ENCODE measurements around the gene PI16. TPM values are rescaled to one million over a fixed set of nuclear protein-coding genes. Genes with fewer than 3 reads are reported as not detected.

PI16 gene
- total RNA-seq, 1 donor from 2014 or later, result not detected

- Mint-ChIP-seq H3K36me3 (ENCODE audit: unreplicated experiment) (peaks cover 13% of the 10 kb centered on the region), H3K27ac (ENCODE audit: unreplicated experiment) (peak overlapping the region; percentile 82), H3K4me1 (ENCODE audit: unreplicated experiment) (peaks cover 82% of the 10 kb centered on the region), H3K27me3 (ENCODE audit: unreplicated experiment) (no peaks in the 10 kb centered on the region), H3K9me3 (ENCODE audit: unreplicated experiment) (no peaks in the 10 kb centered on the region), H3K4me3 (ENCODE audit: unreplicated experiment) (no peak overlapping the region)
- no peak for DNase-seq (ENCODE audit: extremely low spot score, unreplicated experiment)
- TF ChIP-seq CTCF (IDR thresholded peaks at IDR 0.05), result no peak
Observed at GRCh38 chr6:36928547-36928918, 26.0 kb upstream of the PI16 start.

GRCh38 chr6:36929152-36929551 lies 25.4 kb upstream of the PI16 start:
- Mint-ChIP-seq H3K4me1 (ENCODE audit: unreplicated experiment) (peaks cover 85% of the 10 kb centered on the region), H3K9me3 (ENCODE audit: unreplicated experiment) (no peaks in the 10 kb centered on the region), H3K4me3 (ENCODE audit: unreplicated experiment) (no peak overlapping the region), H3K27me3 (ENCODE audit: unreplicated experiment) (no peaks in the 10 kb centered on the region), H3K27ac (ENCODE audit: unreplicated experiment) (peak overlapping the region; percentile 82), H3K36me3 (ENCODE audit: unreplicated experiment) (peaks cover 10% of the 10 kb centered on the region)
- TF ChIP-seq CTCF (IDR thresholded peaks at IDR 0.05), result no peak
- DNase-seq (ENCODE audit: extremely low spot score, unreplicated experiment), result no peak

- Mint-ChIP-seq H3K9me3 (ENCODE audit: unreplicated experiment) (no peaks in the 10 kb centered on the region), H3K36me3 (ENCODE audit: unreplicated experiment) (peaks cover 6% of the 10 kb centered on the region), H3K27ac (ENCODE audit: unreplicated experiment) (peak overlapping the region; percentile 82), H3K27me3 (ENCODE audit: unreplicated experiment) (no peaks in the 10 kb centered on the region), H3K4me3 (ENCODE audit: unreplicated experiment) (peak overlapping the region; percentile 2), H3K4me1 (ENCODE audit: unreplicated experiment) (peaks cover 81% of the 10 kb centered on the region)
- no peak for TF ChIP-seq CTCF (IDR thresholded peaks at IDR 0.05)
- DNase-seq (ENCODE audit: extremely low spot score, unreplicated experiment), result no peak
Observed at GRCh38 chr6:36929607-36930006, 24.9 kb upstream of the PI16 start.

GRCh38 chr6:36930483-36930882 lies 24.1 kb upstream of the PI16 start:
- H3K27ac Mint-ChIP-seq (ENCODE audit: unreplicated experiment), result peak overlapping the region; percentile 82
- H3K36me3 Mint-ChIP-seq (ENCODE audit: unreplicated experiment), result peaks cover 2% of the 10 kb centered on the region
- peaks cover 83% of the 10 kb centered on the region for H3K4me1 Mint-ChIP-seq (ENCODE audit: unreplicated experiment)
- no peaks in the 10 kb centered on the region for H3K27me3 Mint-ChIP-seq (ENCODE audit: unreplicated experiment)
- H3K4me3 Mint-ChIP-seq (ENCODE audit: unreplicated experiment), result no peak overlapping the region
- DNase-seq (ENCODE audit: extremely low spot score, unreplicated experiment), result no peak
- H3K9me3 Mint-ChIP-seq (ENCODE audit: unreplicated experiment), result no peaks in the 10 kb centered on the region
- no peak for TF ChIP-seq CTCF (IDR thresholded peaks at IDR 0.05)

GRCh38 chr6:36933102-36933501 lies 21.4 kb upstream of the PI16 start:
- H3K9me3 Mint-ChIP-seq (ENCODE audit: unreplicated experiment), result no peaks in the 10 kb centered on the region
- H3K36me3 Mint-ChIP-seq (ENCODE audit: unreplicated experiment), result peaks cover 2% of the 10 kb centered on the region
- no peak overlapping the region for H3K4me3 Mint-ChIP-seq (ENCODE audit: unreplicated experiment)
- H3K27me3 Mint-ChIP-seq (ENCODE audit: unreplicated experiment), result no peaks in the 10 kb centered on the region
- H3K27ac Mint-ChIP-seq (ENCODE audit: unreplicated experiment), result peak overlapping the region; percentile 43
- DNase-seq (ENCODE audit: extremely low spot score, unreplicated experiment), result no peak
- no peak for TF ChIP-seq CTCF (IDR thresholded peaks at IDR 0.05)
- H3K4me1 Mint-ChIP-seq (ENCODE audit: unreplicated experiment), result peaks cover 76% of the 10 kb centered on the region

Measured in osteocyte (in vitro differentiated cells).